Thyroid gland (tissue), 4 donors: ENCODE data around the gene PANK2. TPM values are rescaled to one million over a fixed set of nuclear protein-coding genes. Genes with fewer than 3 reads are reported as not detected.
"Not testable (repeated sequence)": the region's sequence is repeated elsewhere in the genome, so short reads cannot be mapped to it uniquely, and the experiment has no call there.

Source experiments
- DNase-seq, 2 donors: peaks; one replicate each; pipeline ENCODE4 v3.0.0-alpha.2; 2019
- H3K27ac ChIP-seq, 3 donors: fragments of 200-600 bp; sonication (generic); 1 replicate in 2 of 3; 2 replicates in 1 of 3; pipeline ENCODE4 v1.5.1; 2016 to 2019; ENCODE audit warnings: mild to moderate bottlenecking in 1 of 3, moderate library complexity in 1 of 3
- H3K27me3 ChIP-seq: fragments of 200-600 bp; sonication (generic); one replicate; pipeline ENCODE4 v1.5.1; 2019
- H3K36me3 ChIP-seq, 2 donors: fragments of 200-600 bp; sonication (generic); one replicate each; pipeline ENCODE4 v1.5.1; 2016 to 2019
- H3K4me1 ChIP-seq, 2 donors: fragments of 200-600 bp; sonication (generic); one replicate each; pipeline ENCODE4 v1.5.1; 2017 to 2019
- H3K4me3 ChIP-seq, 3 donors: fragments of 200-600 bp; sonication (generic); replicated peaks in 1 of 3; 1 replicate in 2 of 3; 2 replicates in 1 of 3; pipeline ENCODE4 v1.5.1; 2016; ENCODE audit warnings: mild to moderate bottlenecking in 1 of 3
- H3K9me3 ChIP-seq: fragments of 200-600 bp; sonication (generic); one replicate; pipeline ENCODE4 v1.5.1; 2017
- POLR2A ChIP-seq, 2 donors: fragments of 450-650 bp; IDR thresholded peaks; one replicate each; pipeline ENCODE4 v1.6.1; 2017; ENCODE audit warnings: antibody characterized with exemption in 2 of 2, mild to moderate bottlenecking in 2 of 2, moderate library complexity in 1 of 2
- WGBS, 2 donors: methylation state at CpG; one replicate each; pipeline ENCODE4 v1.1.5; 2017; 5-methylcytosine and 5-hydroxymethylcytosine counted together
- intact Hi-C: fragments of 100-400 bp; cut with DNase I; formaldehyde crosslinking; loops from one replicate; pipeline ENCODE4 v1.15.1; 2023
- total RNA-seq, 4 donors: library from RNA; depleted of rRNA; stranded (reverse); fragments of >200 nt; gene quantifications; one replicate each; pipeline ENCODE4 v1.2.3, GENCODE V29; 2016
- TF ChIP-seq, protein P1 (sequence below), 6 experiments: fragments of 200-600 bp in 3 of 6; fragments of 450-650 bp in 3 of 6; sonication (generic) in 3 of 6; IDR thresholded peaks; one replicate each; pipeline ENCODE4 v1.5.1; 2016 to 2019; ENCODE audit warnings: antibody characterized with exemption in 6 of 6, mild to moderate bottlenecking in 2 of 6, inconsistent platforms in 1 of 6, moderate library complexity in 1 of 6

PANK2 gene
- total RNA-seq, 4 donors from 2014 or later: 52.3 to 63.4 (median 61.4) TPM

DNA sequence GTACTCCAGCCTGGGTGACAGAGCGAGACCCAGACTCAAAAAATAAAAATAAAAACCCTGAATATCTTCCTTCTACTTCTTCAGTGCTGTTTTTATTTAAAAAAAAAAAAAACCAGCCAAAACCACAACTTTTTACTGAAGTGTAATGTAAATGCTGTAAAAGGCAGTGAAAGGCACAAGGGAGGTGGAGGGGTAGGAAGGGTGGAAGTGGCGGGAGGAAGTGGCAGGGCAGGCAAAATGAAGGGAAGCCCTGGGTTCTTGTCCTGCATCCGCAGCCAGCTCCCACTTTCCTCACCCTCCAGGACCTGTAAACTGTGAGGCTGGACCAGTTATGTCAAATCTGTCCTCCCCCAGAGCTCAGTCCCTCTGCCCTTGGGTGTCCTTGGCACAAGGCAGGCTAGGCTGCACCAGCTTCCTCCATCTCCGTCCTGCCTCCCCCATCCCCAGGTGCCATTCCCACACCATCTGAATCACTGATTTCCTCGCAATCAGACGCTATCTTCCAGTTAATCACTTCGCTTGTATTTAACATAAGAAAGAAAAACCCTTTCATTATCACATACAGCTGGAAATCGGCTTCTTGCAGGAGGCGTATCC is 13.7 kb upstream of the PANK2 start:
- WGBS, 2 donors: 87 to 88% methylated on average over 9 of the region's 9 CpGs
- intact Hi-C loops: no loop called here
- no peaks in the 10 kb centered on the region for H3K36me3 ChIP-seq

GRCh38 chr20:3876000-3876399 is 13.2 kb upstream of the PANK2 start:
- H3K36me3 ChIP-seq: no peaks in the 10 kb centered on the region

More for the DNA sequence above, 13.7 kb upstream of the PANK2 start:
- TF ChIP-seq, protein P1, sequence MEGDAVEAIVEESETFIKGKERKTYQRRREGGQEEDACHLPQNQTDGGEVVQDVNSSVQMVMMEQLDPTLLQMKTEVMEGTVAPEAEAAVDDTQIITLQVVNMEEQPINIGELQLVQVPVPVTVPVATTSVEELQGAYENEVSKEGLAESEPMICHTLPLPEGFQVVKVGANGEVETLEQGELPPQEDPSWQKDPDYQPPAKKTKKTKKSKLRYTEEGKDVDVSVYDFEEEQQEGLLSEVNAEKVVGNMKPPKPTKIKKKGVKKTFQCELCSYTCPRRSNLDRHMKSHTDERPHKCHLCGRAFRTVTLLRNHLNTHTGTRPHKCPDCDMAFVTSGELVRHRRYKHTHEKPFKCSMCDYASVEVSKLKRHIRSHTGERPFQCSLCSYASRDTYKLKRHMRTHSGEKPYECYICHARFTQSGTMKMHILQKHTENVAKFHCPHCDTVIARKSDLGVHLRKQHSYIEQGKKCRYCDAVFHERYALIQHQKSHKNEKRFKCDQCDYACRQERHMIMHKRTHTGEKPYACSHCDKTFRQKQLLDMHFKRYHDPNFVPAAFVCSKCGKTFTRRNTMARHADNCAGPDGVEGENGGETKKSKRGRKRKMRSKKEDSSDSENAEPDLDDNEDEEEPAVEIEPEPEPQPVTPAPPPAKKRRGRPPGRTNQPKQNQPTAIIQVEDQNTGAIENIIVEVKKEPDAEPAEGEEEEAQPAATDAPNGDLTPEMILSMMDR (IDR thresholded peaks at IDR 0.05): no peak
- no peak for TF ChIP-seq POLR2A (IDR thresholded peaks at IDR 0.05)
- no peak for DNase-seq
- H3K27me3 ChIP-seq: no peaks in the 10 kb centered on the region
- no peak overlapping the region for H3K27ac ChIP-seq
- H3K9me3 ChIP-seq: no peaks in the 10 kb centered on the region
- no peak overlapping the region for H3K4me3 ChIP-seq
- no peaks in the 10 kb centered on the region for H3K4me1 ChIP-seq

GRCh38 chr20:3876676-3877075 is 12.5 kb upstream of the PANK2 start:
- no peak overlapping the region for H3K4me3 ChIP-seq
- no peaks in the 10 kb centered on the region for H3K9me3 ChIP-seq
- no peaks in the 10 kb centered on the region for H3K4me1 ChIP-seq
- DNase-seq: no peak
- intact Hi-C loops: no loop called here
- H3K27me3 ChIP-seq: no peaks in the 10 kb centered on the region
- no peaks in the 10 kb centered on the region for H3K36me3 ChIP-seq
- no peak overlapping the region for H3K27ac ChIP-seq
- TF ChIP-seq POLR2A (IDR thresholded peaks at IDR 0.05): no peak
- TF ChIP-seq, protein P1 (IDR thresholded peaks at IDR 0.05): no peak

More at GRCh38 chr20:3876000-3876399, 13.2 kb upstream of the PANK2 start:
- DNase-seq: no peak
- intact Hi-C loops: no loop called here
- H3K4me1 ChIP-seq: no peaks in the 10 kb centered on the region
- no peaks in the 10 kb centered on the region for H3K9me3 ChIP-seq
- H3K4me3 ChIP-seq: no peak overlapping the region
- TF ChIP-seq, protein P1 (IDR thresholded peaks at IDR 0.05): no peak
- no peak for TF ChIP-seq POLR2A (IDR thresholded peaks at IDR 0.05)
- H3K27ac ChIP-seq: no peak overlapping the region
- 66 to 79% methylated on average over 1 of the region's 1 CpG for WGBS, 2 donors
- no peaks in the 10 kb centered on the region for H3K27me3 ChIP-seq

- H3K4me1 ChIP-seq, intact Hi-C loops, H3K27me3 ChIP-seq, H3K27ac ChIP-seq, H3K4me3 ChIP-seq, H3K36me3 ChIP-seq, H3K9me3 ChIP-seq, DNase-seq: not testable (repeated sequence)
- 95 to 99% methylated on average over 4 of the region's 4 CpGs for WGBS, 2 donors
Observed at GRCh38 chr20:3878921-3879274, 10.3 kb upstream of the PANK2 start.

- 100% methylated on average over 3 of the region's 3 CpGs for whole genome bisulfite sequencing, 2 donors
- TF ChIP-seq POLR2A (IDR thresholded peaks at IDR 0.05): no peak
- TF ChIP-seq, protein P1 (IDR thresholded peaks at IDR 0.05): no peak
- Histone ChIP-seq H3K27ac (no peak overlapping the region), H3K27me3 (no peaks in the 10 kb centered on the region), H3K9me3 (no peaks in the 10 kb centered on the region), H3K4me3 (no peak overlapping the region), H3K36me3 (no peaks in the 10 kb centered on the region), H3K4me1 (peaks cover 7 to 8% of the 10 kb centered on the region in 2 donors)
- no peak for DNase-seq
- intact Hi-C loops: loop anchor here (5.0 kb wide), 1 partner anchor 187 kb away; no protein-coding TSS in a partner anchor
Observed at GRCh38 chr20:3885715-3886114, 3.5 kb upstream of the PANK2 start.
